NCI-H524 treated with DMSO at 0.1 percent for 48 hours (cell line): ENCODE measurements around the gene C6orf136.
"Not testable (repeated sequence)": the region's sequence is repeated elsewhere in the genome, so short reads cannot be mapped to it uniquely, and the experiment has no call there.

Source experiments
- DNase-seq: peaks from one replicate; lab custom pipeline; 2025; lab: John Stamatoyannopoulos, UW

C6orf136 gene

GRCh38 chr6:30646450-30647241 is at the start of gene C6orf136:
Gene C6orf136, plus strand, starts transcription at chr6:30647133. Its CDS starts 99 bp downstream, at chr6:30647232.
- DNase-seq, result peak; percentile 42

GRCh38 chr6:30597315-30598144 is 49.4 kb upstream of the C6orf136 start:
- DNase-seq, result not testable (repeated sequence)

DNA sequence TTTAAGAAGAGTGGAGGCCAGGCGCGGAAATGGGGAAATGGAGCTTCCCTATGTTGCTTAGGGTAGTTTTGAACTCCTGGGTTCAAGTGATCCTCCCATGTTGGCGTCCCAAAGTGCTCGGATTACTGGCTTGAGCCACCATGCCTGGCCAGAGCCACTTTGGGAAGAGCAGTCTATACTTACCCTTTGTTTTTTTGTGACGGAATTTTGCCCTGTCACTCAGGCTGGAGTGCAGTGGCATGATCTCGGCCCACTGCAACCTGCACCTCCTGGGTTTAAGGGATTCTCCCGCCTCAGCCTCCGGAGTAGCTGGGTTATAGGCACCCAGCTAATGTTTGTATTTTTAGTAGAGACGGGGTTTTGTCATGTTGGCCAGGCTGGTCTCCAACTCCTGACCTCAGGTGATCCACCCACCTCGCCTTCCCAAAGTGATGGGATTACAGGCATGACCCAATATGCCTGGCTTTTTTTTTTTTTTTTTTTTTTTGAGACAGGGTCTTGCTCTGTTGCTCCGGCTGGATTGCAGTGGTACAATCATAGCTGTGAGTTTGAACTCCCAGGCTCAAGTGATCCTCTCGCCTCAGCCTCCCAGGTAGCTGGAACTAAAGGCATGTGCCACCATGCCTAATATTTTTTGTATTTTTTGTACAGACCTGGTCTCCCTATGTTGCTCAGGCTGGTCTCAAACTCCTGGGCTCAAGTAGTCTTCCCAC is 47.9 kb upstream of the C6orf136 start:
- no peak for DNase-seq

DNA sequence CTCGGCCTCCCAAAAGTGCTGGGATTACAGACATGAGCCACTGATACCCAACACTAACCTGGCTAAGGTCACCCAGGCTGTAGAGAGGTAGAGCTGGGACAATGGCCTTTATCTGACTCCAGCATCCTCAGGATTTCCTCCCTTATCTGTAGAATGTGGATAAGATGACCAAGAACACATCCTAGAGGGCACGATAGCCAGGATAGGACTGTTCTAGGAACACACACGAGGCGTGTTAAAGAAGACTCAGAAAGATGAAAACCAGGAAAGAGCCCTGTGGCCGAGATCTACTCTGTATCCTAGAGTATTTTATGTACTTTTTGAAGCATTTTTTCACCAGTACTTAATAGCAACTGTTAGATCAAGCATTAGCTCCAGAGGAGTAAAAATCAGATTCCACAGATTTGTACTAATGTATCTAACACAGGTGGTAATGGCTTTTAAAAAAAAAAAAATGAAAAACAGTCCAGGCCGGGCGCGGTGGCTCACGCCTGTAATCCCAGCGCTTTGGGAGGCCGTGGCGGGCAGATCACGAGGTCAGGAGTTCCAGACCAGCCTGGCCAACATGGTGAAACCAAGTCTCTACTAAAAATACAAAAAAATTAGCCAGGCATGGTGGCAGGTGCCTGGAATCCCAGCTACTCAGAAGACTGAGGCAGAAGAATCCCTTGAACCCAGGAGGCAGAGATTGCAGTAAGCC is 47.2 kb upstream of the C6orf136 start:
- no peak for DNase-seq

GRCh38 chr6:30600451-30600961 is 46.4 kb upstream of the C6orf136 start:
- DNase-seq, result no peak

DNA sequence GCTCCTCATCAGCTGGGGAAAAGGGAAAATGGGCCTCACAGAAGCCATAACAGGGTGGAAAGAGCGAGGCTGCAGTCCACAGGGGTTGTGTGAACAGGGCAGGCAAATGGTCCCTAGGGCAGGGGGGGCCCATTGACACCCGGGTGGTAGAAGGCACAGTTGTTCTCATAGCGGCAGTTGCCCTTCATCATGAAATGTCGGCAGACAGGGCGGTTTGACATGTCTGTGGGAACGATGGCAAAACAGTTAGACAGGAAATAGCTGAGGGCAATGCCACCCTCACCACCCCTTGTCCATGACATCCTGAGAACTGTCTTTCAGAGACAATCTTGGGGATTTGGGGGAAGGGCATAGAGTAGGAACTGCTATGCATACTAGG is 45.5 kb upstream of the C6orf136 start:
- DNase-seq, result no peak

GRCh38 chr6:30601815-30602641 is 44.9 kb upstream of the C6orf136 start:
- DNase-seq, result no peak

DNA sequence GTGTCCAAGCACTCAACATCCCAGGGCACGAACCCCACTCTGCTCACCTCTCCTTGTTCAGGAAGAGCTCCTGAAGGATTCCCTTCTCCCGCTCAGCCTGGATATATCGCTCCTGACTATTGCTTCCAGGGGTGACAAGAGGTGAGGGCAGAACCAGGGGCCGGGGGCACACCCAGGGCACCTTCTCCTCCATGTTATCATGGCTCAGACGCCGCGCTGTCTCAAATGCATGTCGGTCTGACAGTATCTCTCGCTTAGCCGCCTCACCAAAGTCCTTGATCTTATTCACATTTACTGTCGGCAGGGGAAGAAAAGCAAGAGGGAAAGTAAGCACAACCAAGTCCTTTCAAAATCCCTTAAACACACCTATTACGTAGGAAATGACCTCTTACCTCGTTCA is 43.0 kb upstream of the C6orf136 start:
- no peak for DNase-seq

DNA sequence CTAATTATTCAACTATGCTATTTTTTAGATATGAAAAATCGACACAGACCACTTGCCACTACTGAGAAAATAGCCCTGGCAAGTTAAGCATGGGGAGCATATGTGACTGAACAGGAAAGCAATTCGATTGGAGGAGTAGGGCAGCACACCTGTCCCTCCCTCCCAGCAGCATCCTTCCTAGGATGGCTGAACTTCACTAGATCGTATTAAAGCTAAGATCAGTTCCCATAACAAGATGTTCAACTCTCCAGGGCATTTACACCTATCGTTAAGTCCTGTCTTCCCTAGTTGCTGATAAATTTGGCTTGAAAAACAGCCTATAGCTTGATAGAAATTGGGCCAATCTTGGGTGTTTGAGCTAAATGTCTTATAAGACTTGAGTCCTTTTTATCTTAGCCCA is 36.9 kb upstream of the C6orf136 start:
- no peak for DNase-seq

DNA sequence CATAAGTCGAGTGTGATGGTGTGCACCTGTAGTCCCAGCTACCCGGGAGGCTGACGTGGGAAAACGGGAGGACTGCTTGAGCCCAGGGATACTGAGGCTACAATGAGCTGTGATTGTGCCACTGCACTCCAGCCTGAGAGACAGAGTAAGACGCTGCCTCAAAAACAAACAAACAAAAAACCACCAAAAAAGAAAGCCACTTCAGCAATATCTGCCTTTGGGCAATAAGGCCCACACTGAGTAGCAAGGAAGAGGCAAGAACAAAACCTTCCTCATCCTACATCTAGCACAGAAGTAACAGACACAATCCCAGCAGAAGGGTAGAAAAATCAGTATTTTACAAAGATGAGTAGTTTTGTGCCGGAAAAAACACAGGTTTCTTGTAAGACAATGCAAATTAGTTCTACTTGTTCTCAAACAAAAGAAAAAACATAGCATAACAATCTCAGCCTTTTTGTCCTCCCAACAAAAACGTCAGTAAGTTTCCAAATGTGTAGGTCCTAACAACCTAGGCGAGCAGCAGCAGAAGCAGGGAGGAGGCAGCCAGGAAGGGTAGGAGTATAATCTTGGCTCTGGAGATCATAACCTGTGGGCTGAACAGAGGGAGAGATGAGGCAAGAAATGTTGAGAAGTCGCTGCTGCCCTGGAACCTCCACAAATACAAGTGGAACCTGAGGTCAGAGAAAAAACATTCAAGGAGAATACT is 35.6 kb upstream of the C6orf136 start:
- no peak for DNase-seq

DNA sequence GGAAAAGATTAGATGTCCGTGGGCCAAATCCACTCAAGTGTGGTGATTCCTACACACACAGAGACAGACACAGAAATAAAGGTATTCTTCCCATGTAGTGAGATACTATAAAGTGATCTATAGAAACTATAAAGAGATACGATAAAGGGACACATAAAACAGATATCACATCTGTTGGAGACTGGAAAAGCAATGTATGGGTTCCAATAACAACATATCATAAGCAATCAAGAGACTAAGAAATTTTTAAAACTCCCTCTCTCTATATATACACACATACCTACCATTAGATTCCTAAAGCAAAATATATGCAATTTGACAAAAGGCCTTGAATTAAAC is 35.1 kb upstream of the C6orf136 start:
- DNase-seq, result no peak

GRCh38 chr6:30612213-30612612 is 34.7 kb upstream of the C6orf136 start:
- DNase-seq, result no peak

- DNase-seq, result no peak
Measured at GRCh38 chr6:30612687-30613248, 34.2 kb upstream of the C6orf136 start.

DNA sequence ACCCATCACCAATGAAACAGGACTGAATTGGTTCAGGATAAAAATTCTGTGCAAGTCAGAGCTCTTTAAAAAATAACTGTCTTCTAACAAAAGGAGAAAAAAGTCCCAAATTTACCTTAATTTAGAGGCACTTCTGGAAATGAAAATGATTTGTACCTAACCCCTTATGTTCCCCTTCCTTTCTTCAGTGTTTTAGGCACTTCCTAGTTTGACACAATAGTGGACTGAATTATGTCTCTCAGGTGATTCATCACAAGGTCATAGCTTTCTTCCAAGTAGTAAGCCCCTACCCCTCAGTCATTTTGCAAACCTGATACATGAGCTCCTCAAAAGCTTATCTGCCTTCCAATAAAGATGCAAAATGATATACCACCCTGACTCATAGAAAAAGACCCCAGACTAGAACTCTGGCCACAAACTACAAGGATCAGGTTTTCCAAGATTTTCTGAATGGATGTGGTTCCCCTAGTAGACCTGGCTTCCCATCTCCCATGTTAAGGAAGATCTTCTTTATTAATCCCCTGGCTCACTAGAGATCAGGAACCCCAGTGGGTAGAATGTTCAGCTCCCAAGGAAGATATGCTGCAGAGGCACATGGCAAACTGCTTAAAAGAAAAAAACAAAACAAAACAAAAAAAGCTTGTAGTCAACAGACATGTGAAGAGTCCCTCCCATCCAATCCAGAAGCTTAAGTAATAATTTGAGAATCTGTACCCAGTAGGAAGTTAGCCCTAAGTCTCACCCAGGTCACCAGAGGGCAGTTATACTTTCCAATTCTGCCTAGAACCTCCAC is 33.5 kb upstream of the C6orf136 start:
- DNase-seq, result no peak

DNA sequence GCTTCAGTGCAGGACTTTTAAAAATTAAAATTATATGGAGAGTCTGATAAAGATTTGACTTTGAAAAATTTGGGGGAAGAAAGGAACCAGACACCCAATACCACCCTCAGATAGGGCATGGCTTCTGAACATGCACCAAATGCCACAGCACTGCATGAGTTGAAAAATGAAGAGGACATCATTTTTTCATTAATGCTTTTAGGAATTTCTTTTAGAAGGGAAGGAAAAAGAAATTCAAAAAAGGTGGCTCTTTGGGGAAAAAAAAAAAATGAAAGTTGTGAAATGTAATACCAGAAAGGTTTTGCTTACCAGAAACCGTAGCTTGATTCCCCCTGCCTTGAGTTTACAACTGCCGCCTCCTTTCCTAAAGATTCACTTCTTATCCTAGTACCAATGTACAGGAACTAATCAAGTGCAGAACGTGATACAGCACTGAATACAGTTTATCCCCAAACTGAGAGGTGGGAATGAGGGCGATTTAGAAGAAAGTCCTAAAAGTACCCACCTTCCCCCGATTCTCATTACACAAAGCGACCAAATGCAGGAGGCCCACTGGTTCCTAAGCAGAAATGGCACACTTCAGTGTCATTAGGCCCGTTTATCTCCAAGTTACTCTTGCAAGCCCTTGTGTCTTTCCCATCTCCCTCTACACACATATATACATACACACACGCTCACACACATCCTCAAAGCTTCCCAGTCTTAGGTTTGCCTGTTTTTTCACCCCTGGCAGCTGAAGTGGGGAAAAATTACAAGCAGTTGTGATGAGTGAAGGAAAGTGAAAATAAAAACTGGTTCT is 32.7 kb upstream of the C6orf136 start:
- no peak for DNase-seq

- peak; percentile 90 for DNase-seq
Measured at GRCh38 chr6:30614843-30615218, 32.1 kb upstream of the C6orf136 start.

GRCh38 chr6:30615219-30615957 is 31.5 kb upstream of the C6orf136 start:
- peak; percentile 24 for DNase-seq
